Breast epithelium (tissue), 4 donors: ENCODE results near the gene ELK4. TPM values are rescaled to one million over a fixed set of nuclear protein-coding genes. Genes with fewer than 3 reads are reported as not detected.
A peak's percentile ranks its signal among the peaks of the same experiment; 100 is the strongest.

ENCODE experiments used
- DNase-seq, 2 donors: peaks; one replicate each; pipeline ENCODE4 v3.0.0-alpha.2; 2019; ENCODE audit warnings: low spot score in 2 of 2
- H3K27ac ChIP-seq, 2 donors: fragments of 200-600 bp; sonication (generic) in 1 of 2; one replicate each; pipeline ENCODE4 v1.5.1; 2016 to 2019; ENCODE audit warnings: mild to moderate bottlenecking in 1 of 2
- H3K27me3 ChIP-seq, 2 donors: fragments of 200-600 bp; sonication (generic) in 1 of 2; one replicate each; pipeline versions ENCODE4 v1.5.1 to v1.6.0; 2017 to 2019; ENCODE audit warnings: control low read depth in 1 of 2, mild to moderate bottlenecking in 1 of 2
- H3K36me3 ChIP-seq: fragments of 200-600 bp; one replicate; pipeline ENCODE4 v1.5.1; 2019
- H3K4me1 ChIP-seq, 2 donors: fragments of 200-600 bp; sonication (generic); one replicate each; pipeline ENCODE4 v1.5.1; 2016 to 2019; ENCODE audit warnings: control low read depth in 1 of 2
- H3K4me3 ChIP-seq, 3 donors: fragments of 200-600 bp; sonication (generic); 1 replicate in 2 of 3; 2 replicates in 1 of 3; pipeline ENCODE4 v1.5.1; 2016 to 2019; ENCODE audit warnings: mild to moderate bottlenecking in 3 of 3, moderate library complexity in 2 of 3
- H3K9me3 ChIP-seq, 2 donors: fragments of 200-600 bp; sonication (generic) in 1 of 2; one replicate each; pipeline ENCODE4 v1.5.1; 2016 to 2019; ENCODE audit warnings: control low read depth in 1 of 2
- CTCF ChIP-seq, 3 donors: fragments of 450-650 bp; IDR thresholded peaks; one replicate each; pipeline ENCODE4 v1.5.1; 2016 to 2017; ENCODE audit warnings: antibody characterized with exemption in 3 of 3, mild to moderate bottlenecking in 3 of 3, moderate library complexity in 3 of 3
- POLR2A ChIP-seq: fragments of 450-650 bp; IDR thresholded peaks from one replicate; pipeline ENCODE4 v1.6.1; 2016; ENCODE audit warnings: antibody characterized with exemption, mild to moderate bottlenecking, moderate library complexity
- POLR2AphosphoS5 ChIP-seq, 3 donors: sonication (generic); formaldehyde crosslinking; IDR thresholded peaks; one replicate each; pipeline ENCODE4 v1.6.1; 2017; ENCODE audit warnings: antibody characterized with exemption in 3 of 3
- intact Hi-C: fragments of 100-400 bp; cut with DNase I; formaldehyde crosslinking; loops from one replicate; pipeline ENCODE4 v1.15.1; 2023; ENCODE audit warnings: low total_unique reads
- total RNA-seq, 3 donors: library from RNA; depleted of rRNA; stranded (reverse); fragments of >200 nt; gene quantifications; one replicate each; pipeline ENCODE4 v1.1.0, GENCODE V29; 2016

The ELK4 gene, protein sequence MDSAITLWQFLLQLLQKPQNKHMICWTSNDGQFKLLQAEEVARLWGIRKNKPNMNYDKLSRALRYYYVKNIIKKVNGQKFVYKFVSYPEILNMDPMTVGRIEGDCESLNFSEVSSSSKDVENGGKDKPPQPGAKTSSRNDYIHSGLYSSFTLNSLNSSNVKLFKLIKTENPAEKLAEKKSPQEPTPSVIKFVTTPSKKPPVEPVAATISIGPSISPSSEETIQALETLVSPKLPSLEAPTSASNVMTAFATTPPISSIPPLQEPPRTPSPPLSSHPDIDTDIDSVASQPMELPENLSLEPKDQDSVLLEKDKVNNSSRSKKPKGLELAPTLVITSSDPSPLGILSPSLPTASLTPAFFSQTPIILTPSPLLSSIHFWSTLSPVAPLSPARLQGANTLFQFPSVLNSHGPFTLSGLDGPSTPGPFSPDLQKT
- total RNA-seq, result 10 to 100 TPM; 22.6 to 32.5 (median 26.5) TPM

GRCh38 chr1:205631768-205632668, at the start of gene ELK4:
TSS of gene ELK4 (minus strand) at chr1:205632011. CDS start at chr1:205623882, 8,129 bp downstream.
- H3K9me3 ChIP-seq, result no peaks in the 10 kb centered on the region
- peak within 1 kb of the TSS; percentile 96 to 100 for H3K27ac ChIP-seq
- intact Hi-C loops, result no loop called here
- no peaks in the 10 kb centered on the region for H3K27me3 ChIP-seq
- no peaks in the 10 kb centered on the region for H3K36me3 ChIP-seq
- H3K4me1 ChIP-seq, result peaks cover 0 to 7% of the 10 kb centered on the region in 2 donors
- peak within 1 kb of the TSS; percentile 58 to 96 (median 75) for H3K4me3 ChIP-seq
- DNase-seq, result peak; percentile 98 to 99
- TF ChIP-seq POLR2AphosphoS5 (IDR thresholded peaks at IDR 0.05) (peak; percentile 88 to 96 (median 90)), POLR2A (peak; percentile 79), CTCF (IDR thresholded peaks at IDR 0.05) (peak; percentile 64 to 90 (median 76))

DNA sequence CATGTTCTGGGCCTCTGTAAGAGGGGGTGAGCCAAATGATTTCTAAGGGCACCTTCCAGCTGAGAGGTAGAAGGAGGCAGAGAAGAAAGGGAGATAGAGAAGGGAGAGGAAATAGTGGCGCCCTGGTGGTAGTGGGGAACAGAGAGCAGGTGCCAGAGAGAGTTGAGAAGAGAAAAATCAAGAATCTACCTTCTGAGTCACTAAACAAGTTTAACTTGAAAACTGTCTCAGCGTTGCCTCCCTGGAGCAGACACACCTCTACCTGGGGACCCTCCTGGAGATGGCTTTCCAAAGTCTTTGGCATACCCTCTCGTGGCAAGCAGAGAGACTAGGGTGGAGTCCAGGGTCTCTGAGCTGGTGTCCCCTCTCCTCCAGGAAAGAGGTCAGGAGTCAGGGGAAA, 49.6 kb upstream of the ELK4 start:
- peaks cover 0 to 6% of the 10 kb centered on the region in 2 donors for H3K4me1 ChIP-seq
- DNase-seq, result no peak
- TF ChIP-seq CTCF (IDR thresholded peaks at IDR 0.05) (no peak), POLR2A (no peak), POLR2AphosphoS5 (IDR thresholded peaks at IDR 0.05) (no peak)
- no peaks in the 10 kb centered on the region for H3K27me3 ChIP-seq
- H3K36me3 ChIP-seq, result no peaks in the 10 kb centered on the region
- no peaks in the 10 kb centered on the region for H3K9me3 ChIP-seq
- no peak overlapping the region for H3K27ac ChIP-seq
- no peak overlapping the region for H3K4me3 ChIP-seq
- intact Hi-C loops, result no loop called here

- Histone ChIP-seq H3K9me3 (no peaks in the 10 kb centered on the region), H3K4me3 (peak within 1 kb of the TSS; percentile 50 to 78 (median 71)), H3K27ac (peak within 1 kb of the TSS; percentile 60 to 62), H3K27me3 (no peaks in the 10 kb centered on the region), H3K4me1 (peaks cover 0 to 6% of the 10 kb centered on the region in 2 donors), H3K36me3 (no peaks in the 10 kb centered on the region)
- DNase-seq, result no peak
- TF ChIP-seq POLR2A (no peak), CTCF (IDR thresholded peaks at IDR 0.05) (no peak), POLR2AphosphoS5 (IDR thresholded peaks at IDR 0.05) (no peak)
- intact Hi-C loops, result no loop called here
These were observed 48.5 kb upstream of the ELK4 start, which contains the start of gene SLC45A3 for GRCh38 chr1:205680073-205680851. TSS of gene SLC45A3 (minus strand) at chr1:205680509. CDS start at chr1:205664656, 15,853 bp downstream.

- DNase-seq, result no peak
- intact Hi-C loops, result no loop called here
- H3K27me3 ChIP-seq, result no peaks in the 10 kb centered on the region
- peaks cover 0 to 6% of the 10 kb centered on the region in 2 donors for H3K4me1 ChIP-seq
- no peaks in the 10 kb centered on the region for H3K36me3 ChIP-seq
- peak overlapping the region in 2 of 3 donors; percentile 71 to 78 for H3K4me3 ChIP-seq
- no peaks in the 10 kb centered on the region for H3K9me3 ChIP-seq
- TF ChIP-seq POLR2AphosphoS5 (IDR thresholded peaks at IDR 0.05) (no peak), CTCF (IDR thresholded peaks at IDR 0.05) (no peak), POLR2A (no peak)
- peak overlapping the region; percentile 48 to 60 for H3K27ac ChIP-seq
These were observed 46.7 kb upstream of the ELK4 start for GRCh38 chr1:205678286-205679111.
